DMS153 treated with DMSO at 0.1 percent for 48 hours (cell line): Measurements from ENCODE around the gene VPREB1.
"Not testable (repeated sequence)": the region's sequence is repeated elsewhere in the genome, so short reads cannot be mapped to it uniquely, and the experiment has no call there.

Experiments used
- DNase-seq: peaks from one replicate; lab custom pipeline; 2025; ENCODE audit not compliant: unreplicated experiment; lab: John Stamatoyannopoulos, UW

Gene VPREB1

GRCh38 chr22:22245256-22245909 lies 797 bp downstream of the VPREB1 start:
- DNase-seq = no peak

GRCh38 chr22:22245935-22246525 lies 1.4 kb downstream of the VPREB1 start:
- no peak for DNase-seq

GRCh38 chr22:22246706-22247105 lies 2.1 kb downstream of the VPREB1 start:
- DNase-seq = no peak

GRCh38 chr22:22248878-22249277 lies 4.3 kb downstream of the VPREB1 start:
- DNase-seq = no peak

- DNase-seq = not testable (repeated sequence)
Measured at GRCh38 chr22:22250651-22251050, 6.1 kb downstream of the VPREB1 start.

GRCh38 chr22:22256133-22256532 lies 11.5 kb downstream of the VPREB1 start:
- not testable (repeated sequence) for DNase-seq

- DNase-seq = not testable (repeated sequence)
Measured at GRCh38 chr22:22258597-22259415, 14.2 kb downstream of the VPREB1 start.

GRCh38 chr22:22260169-22260568 lies 15.6 kb downstream of the VPREB1 start:
- not testable (repeated sequence) for DNase-seq

GRCh38 chr22:22260586-22260985 lies 16.0 kb downstream of the VPREB1 start:
- DNase-seq = not testable (repeated sequence)

- not testable (repeated sequence) for DNase-seq
Measured at GRCh38 chr22:22262332-22263074, 17.9 kb downstream of the VPREB1 start.

GRCh38 chr22:22263823-22264222 lies 19.2 kb downstream of the VPREB1 start:
- not testable (repeated sequence) for DNase-seq

GRCh38 chr22:22270036-22270676 lies 25.6 kb downstream of the VPREB1 start:
- not testable (repeated sequence) for DNase-seq

- DNase-seq = not testable (repeated sequence)
Measured at GRCh38 chr22:22277423-22277822, 32.8 kb downstream of the VPREB1 start.

- DNase-seq = not testable (repeated sequence)
Measured at GRCh38 chr22:22284962-22285756, 40.6 kb downstream of the VPREB1 start.

GRCh38 chr22:22286390-22287105 lies 42.0 kb downstream of the VPREB1 start:
- not testable (repeated sequence) for DNase-seq

GRCh38 chr22:22287106-22287626 lies 42.6 kb downstream of the VPREB1 start:
- DNase-seq = not testable (repeated sequence)

GRCh38 chr22:22289666-22290065 lies 45.1 kb downstream of the VPREB1 start:
- not testable (repeated sequence) for DNase-seq

GRCh38 chr22:22291129-22291806 lies 46.7 kb downstream of the VPREB1 start:
- DNase-seq = not testable (repeated sequence)
